Colonic mucosa (tissue), 4 donors: Measurements from ENCODE around the gene DYNLL1. TPM values are rescaled to one million over a fixed set of nuclear protein-coding genes. Genes with fewer than 3 reads are reported as not detected.

Experiments
- DNase-seq: peaks from one replicate; pipeline ENCODE4 v3.0.0-alpha.2; 2020
- H3K27ac ChIP-seq: fragments of 200-600 bp; one replicate; pipeline ENCODE4 v1.8.0; 2021
- H3K27me3 ChIP-seq: fragments of 200-600 bp; one replicate; pipeline ENCODE4 v1.8.0; 2021
- H3K36me3 ChIP-seq: fragments of 200-600 bp; one replicate; pipeline ENCODE4 v1.8.0; 2021
- H3K4me1 ChIP-seq: fragments of 200-600 bp; one replicate; pipeline ENCODE4 v1.8.0; 2021; ENCODE audit warnings: mild to moderate bottlenecking
- H3K4me3 ChIP-seq: fragments of 200-600 bp; one replicate; pipeline ENCODE4 v1.8.0; 2021
- H3K9ac ChIP-seq, 2 donors: one replicate each; pipeline ENCODE4 v1.7.0; 2013; ENCODE audit warnings: control low read depth in 2 of 2, low read depth in 2 of 2, low read length in 2 of 2
- H3K9me3 ChIP-seq: fragments of 200-600 bp; one replicate; pipeline ENCODE4 v1.8.0; 2021
- CTCF ChIP-seq: fragments of 200-600 bp; IDR thresholded peaks from one replicate; pipeline ENCODE4 v1.8.0; 2022; ENCODE audit warnings: antibody characterized with exemption, mild to moderate bottlenecking
- intact Hi-C: fragments of 100-400 bp; cut with DNase I; formaldehyde crosslinking; loops from one replicate; pipeline ENCODE4 v1.14.1; 2022
- total RNA-seq, 2 donors: library from RNA; stranded (reverse); fragmentation: NEBNext Ultra II Directional in 1 of 2; extraction: Animal tissue kit (Norgen Biotek cat#: 25700) in 1 of 2; gene quantifications; one replicate each; pipeline ENCODE4 v1.2.1, GENCODE V29; 2021
- donor health status: healthy.
- donor health status: DM: no; HTN: no; CAD: no.
- donor health status: DM: no; HTN: no; CAD: no.

Gene DYNLL1
- total RNA-seq, 2 donors from 2014 or later, result 359 to 463 TPM

GRCh38 chr12:120490833-120491512 is 4.9 kb upstream of the DYNLL1 start:
- no peaks in the 10 kb centered on the region for H3K27me3 ChIP-seq
- no peak for TF ChIP-seq CTCF
- no peaks in the 10 kb centered on the region for H3K9me3 ChIP-seq
- intact Hi-C loops, result no loop called here
- no peak overlapping the region for H3K4me3 ChIP-seq
- H3K9ac ChIP-seq, result no peak overlapping the region
- H3K36me3 ChIP-seq, result no peaks in the 10 kb centered on the region
- no peak for DNase-seq
- no peak overlapping the region for H3K27ac ChIP-seq
- no peaks in the 10 kb centered on the region for H3K4me1 ChIP-seq

DNA sequence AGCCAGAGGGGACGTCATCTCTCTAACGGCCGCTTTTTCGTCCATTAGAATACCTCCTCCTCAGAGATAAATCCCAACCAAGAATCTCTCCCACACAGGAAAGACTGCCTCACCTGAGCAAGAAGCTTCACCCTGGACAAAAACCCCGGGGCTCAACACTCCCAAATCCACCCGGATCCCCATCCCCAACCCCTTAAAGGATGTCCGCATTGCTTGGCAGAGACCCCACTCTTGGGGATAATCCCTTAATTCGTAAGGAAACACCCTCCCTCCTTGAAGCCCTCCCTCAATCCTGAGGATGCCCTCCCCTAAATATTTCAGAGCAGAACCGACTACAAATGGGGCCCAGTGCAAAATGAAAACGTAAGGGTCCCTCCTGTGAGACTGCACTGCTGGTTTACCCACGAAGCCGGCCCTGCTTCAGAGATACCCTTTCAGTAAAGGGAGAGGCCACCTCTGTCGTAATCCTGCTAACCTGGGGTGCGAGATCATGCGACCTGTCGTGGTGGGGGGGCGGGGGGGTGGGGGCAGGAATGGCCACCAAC is 655 bp upstream of the DYNLL1 start:
- peak overlapping the region in 1 of 2 donors; percentile 35 for H3K9ac ChIP-seq
- intact Hi-C loops, result no loop called here
- no peak for DNase-seq

DNA sequence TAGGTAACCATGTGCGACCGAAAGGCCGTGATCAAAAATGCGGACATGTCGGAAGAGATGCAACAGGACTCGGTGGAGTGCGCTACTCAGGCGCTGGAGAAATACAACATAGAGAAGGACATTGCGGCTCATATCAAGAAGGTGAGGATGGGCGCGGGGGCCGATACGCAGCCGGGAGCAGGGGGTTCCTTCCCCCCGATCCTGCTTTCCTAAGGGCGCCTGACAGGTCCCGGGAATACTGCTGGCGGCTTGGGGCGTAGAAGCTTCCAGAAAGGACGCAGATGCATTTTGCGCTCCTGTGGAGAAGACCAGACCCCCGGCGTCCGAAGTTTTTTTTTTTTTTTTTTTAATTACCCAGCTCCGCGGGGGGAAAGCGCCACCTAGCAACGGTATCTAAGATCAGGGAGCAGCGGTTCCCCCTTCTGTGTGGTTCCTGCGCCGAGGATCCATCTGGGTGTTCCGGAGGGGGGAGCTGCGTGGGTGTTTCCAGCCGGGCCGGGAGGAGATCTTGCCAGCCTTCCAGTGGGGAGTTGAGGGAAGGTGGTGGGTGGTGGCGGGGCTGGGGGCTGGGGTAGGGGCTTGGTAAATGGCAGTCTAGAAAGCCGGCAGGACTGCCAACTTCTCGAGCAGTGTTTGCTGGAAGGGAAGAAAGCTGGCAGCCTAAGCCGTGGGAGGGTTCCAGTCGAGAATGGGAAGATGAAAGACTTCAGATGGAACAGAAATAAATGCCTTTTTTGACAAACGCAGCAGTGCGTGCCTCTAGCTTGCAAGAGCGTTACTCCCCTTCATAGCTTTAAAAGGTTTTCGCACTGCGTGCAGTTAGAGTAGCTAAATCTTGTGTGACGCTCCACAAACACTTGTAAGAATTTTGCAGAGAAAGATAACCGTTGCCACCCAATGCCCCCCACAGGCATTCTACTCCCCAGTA is 764 bp downstream of the DYNLL1 start:
- H3K27me3 ChIP-seq, result no peaks in the 10 kb centered on the region
- H3K9ac ChIP-seq, result peak overlapping the region; percentile 84 to 86
- H3K4me3 ChIP-seq, result peak overlapping the region; percentile 94
- H3K27ac ChIP-seq, result peak overlapping the region; percentile 89
- H3K36me3 ChIP-seq, result no peaks in the 10 kb centered on the region
- peak; percentile 73 for DNase-seq
- no peaks in the 10 kb centered on the region for H3K4me1 ChIP-seq
- intact Hi-C loops, result no loop called here
- H3K9me3 ChIP-seq, result no peaks in the 10 kb centered on the region
- no peak for TF ChIP-seq CTCF

More for the DNA sequence above, 655 bp upstream of the DYNLL1 start:
- H3K27me3 ChIP-seq, result no peaks in the 10 kb centered on the region
- no peaks in the 10 kb centered on the region for H3K36me3 ChIP-seq
- no peaks in the 10 kb centered on the region for H3K4me1 ChIP-seq
- no peak for TF ChIP-seq CTCF
- H3K4me3 ChIP-seq, result peak overlapping the region; percentile 94
- H3K27ac ChIP-seq, result peak overlapping the region; percentile 89
- H3K9me3 ChIP-seq, result no peaks in the 10 kb centered on the region

DNA sequence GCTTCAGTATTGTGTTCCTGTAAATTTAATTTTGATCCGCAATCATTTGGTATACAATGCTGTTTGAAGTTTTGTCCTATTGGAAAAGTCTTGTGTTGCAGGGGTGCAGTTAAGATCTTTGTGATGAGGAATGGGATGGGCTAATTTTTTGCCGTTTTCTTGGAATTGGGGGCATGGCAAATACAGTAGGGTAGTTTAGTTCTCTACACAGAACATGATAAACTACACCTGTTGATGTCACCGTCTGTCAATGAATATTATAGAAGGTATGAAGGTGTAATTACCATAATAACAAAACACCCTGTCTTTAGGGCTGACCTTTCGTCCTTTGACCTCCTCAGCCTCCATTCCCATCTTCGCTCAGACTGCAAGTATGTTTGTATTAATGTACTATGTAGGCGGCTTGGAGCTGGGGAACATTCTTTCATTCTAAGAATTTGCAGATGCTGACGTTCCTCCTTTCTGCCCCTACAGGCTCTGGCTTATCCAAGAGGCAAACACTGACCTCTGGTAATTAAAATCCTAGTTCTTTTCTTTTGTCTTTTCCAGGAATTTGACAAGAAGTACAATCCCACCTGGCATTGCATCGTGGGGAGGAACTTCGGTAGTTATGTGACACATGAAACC is 1.7 kb downstream of the DYNLL1 start:
- Histone ChIP-seq H3K9ac (peak overlapping the region; percentile 58 to 86), H3K4me1 (no peaks in the 10 kb centered on the region), H3K36me3 (no peaks in the 10 kb centered on the region), H3K27me3 (no peaks in the 10 kb centered on the region), H3K4me3 (peak overlapping the region; percentile 94), H3K27ac (no peak overlapping the region), H3K9me3 (no peaks in the 10 kb centered on the region)
- no peak for TF ChIP-seq CTCF
- peak; percentile 24 for DNase-seq
- intact Hi-C loops, result no loop called here

- no peaks in the 10 kb centered on the region for H3K4me1 ChIP-seq
- H3K27ac ChIP-seq, result no peak overlapping the region
- no peak for DNase-seq
- H3K36me3 ChIP-seq, result no peaks in the 10 kb centered on the region
- H3K4me3 ChIP-seq, result no peak overlapping the region
- TF ChIP-seq CTCF, result no peak
- intact Hi-C loops, result no loop called here
- no peaks in the 10 kb centered on the region for H3K9me3 ChIP-seq
- no peaks in the 10 kb centered on the region for H3K27me3 ChIP-seq
- H3K9ac ChIP-seq, result no peak overlapping the region
Measured at GRCh38 chr12:120498870-120499515, 3.1 kb downstream of the DYNLL1 start.
